ENCODE measurements around the gene CCDC171.

Gene CCDC171

GRCh38 chr9:15640121-15640520 is 87.3 kb downstream of the CCDC171 start:
- no peak overlapping the region for H3K27ac ChIP-seq
- TF ChIP-seq ZFX (IDR thresholded peaks at IDR 0.05; ENCODE audit: borderline replicate concordance): no peak
- TF ChIP-seq CTCF (IDR thresholded peaks at IDR 0.05): no peak

GRCh38 chr9:15641291-15641690 is 88.4 kb downstream of the CCDC171 start:
- no peak overlapping the region for H3K27ac ChIP-seq
- TF ChIP-seq ZFX (IDR thresholded peaks at IDR 0.05; ENCODE audit: borderline replicate concordance) (no peak), CTCF (IDR thresholded peaks at IDR 0.05) (no peak)

- no peak overlapping the region for H3K27ac ChIP-seq
Measured at GRCh38 chr9:15642369-15642962, 89.6 kb downstream of the CCDC171 start.

GRCh38 chr9:15670246-15670645 is 117.4 kb downstream of the CCDC171 start:
- H3K27ac ChIP-seq: no peak overlapping the region

More at GRCh38 chr9:15642369-15642962, 89.6 kb downstream of the CCDC171 start:
- peak; percentile 60 for TF ChIP-seq CTCF (IDR thresholded peaks at IDR 0.05)
- TF ChIP-seq ZFX (IDR thresholded peaks at IDR 0.05; ENCODE audit: borderline replicate concordance): no peak

GRCh38 chr9:15670894-15671293 is 118.1 kb downstream of the CCDC171 start:
- TF ChIP-seq ZFX (IDR thresholded peaks at IDR 0.05; ENCODE audit: borderline replicate concordance) (no peak), CTCF (IDR thresholded peaks at IDR 0.05) (no peak)
- no peak overlapping the region for H3K27ac ChIP-seq

More at GRCh38 chr9:15670246-15670645, 117.4 kb downstream of the CCDC171 start:
- TF ChIP-seq ZFX (IDR thresholded peaks at IDR 0.05; ENCODE audit: borderline replicate concordance) (no peak), CTCF (IDR thresholded peaks at IDR 0.05) (no peak)

- H3K27ac ChIP-seq: no peak overlapping the region
- no peak for TF ChIP-seq CTCF (IDR thresholded peaks at IDR 0.05)
Measured at GRCh38 chr9:15693701-15694100, 140.9 kb downstream of the CCDC171 start.

GRCh38 chr9:15696979-15697378 is 144.1 kb downstream of the CCDC171 start:
- TF ChIP-seq CTCF (IDR thresholded peaks at IDR 0.05) (no peak), ZFX (IDR thresholded peaks at IDR 0.05; ENCODE audit: borderline replicate concordance) (no peak)
- H3K27ac ChIP-seq: no peak overlapping the region

Measured in 22Rv1 (cell line).